ENCODE measurements around the gene LRRC18.

DNA sequence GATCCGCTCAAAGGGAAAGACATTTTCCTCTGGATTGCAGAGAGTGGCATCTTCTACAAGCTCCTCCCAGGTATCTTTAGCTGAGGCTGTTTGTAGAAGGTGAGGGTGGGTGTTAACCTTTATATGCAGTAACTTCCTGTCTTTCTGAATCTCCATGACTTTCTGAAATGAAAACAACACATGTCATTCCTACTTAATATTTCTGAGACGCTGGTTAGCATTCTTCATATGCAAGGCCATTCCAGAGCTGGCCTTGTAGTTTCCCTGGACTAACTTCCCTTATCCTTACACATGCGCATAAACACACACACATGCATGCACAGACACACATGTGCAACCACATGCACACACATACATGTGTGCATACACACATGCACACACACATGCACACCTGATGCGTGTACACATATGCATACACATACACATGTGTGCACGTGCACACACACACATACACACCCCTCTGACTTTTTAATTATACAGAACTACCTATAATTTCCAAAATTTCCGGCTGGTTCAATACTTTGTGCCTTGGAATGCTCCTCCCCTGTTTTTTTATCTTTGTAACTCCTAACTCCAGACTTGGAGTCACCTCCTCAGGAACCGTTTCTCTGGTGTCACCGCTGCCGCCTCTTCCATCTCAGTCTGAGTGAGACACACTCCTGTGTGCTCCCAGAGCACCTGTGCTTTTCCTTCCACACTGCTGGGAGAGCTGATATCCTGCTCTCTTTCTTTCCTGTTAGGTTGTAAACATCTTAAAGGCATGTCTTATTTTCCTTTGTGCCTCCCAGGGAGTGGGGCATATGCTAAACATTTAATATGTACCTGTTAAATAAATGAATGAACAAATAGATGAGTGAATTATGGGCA, 55.2 kb downstream of the LRRC18 start:
- TF ChIP-seq, protein P1, sequence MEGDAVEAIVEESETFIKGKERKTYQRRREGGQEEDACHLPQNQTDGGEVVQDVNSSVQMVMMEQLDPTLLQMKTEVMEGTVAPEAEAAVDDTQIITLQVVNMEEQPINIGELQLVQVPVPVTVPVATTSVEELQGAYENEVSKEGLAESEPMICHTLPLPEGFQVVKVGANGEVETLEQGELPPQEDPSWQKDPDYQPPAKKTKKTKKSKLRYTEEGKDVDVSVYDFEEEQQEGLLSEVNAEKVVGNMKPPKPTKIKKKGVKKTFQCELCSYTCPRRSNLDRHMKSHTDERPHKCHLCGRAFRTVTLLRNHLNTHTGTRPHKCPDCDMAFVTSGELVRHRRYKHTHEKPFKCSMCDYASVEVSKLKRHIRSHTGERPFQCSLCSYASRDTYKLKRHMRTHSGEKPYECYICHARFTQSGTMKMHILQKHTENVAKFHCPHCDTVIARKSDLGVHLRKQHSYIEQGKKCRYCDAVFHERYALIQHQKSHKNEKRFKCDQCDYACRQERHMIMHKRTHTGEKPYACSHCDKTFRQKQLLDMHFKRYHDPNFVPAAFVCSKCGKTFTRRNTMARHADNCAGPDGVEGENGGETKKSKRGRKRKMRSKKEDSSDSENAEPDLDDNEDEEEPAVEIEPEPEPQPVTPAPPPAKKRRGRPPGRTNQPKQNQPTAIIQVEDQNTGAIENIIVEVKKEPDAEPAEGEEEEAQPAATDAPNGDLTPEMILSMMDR (IDR thresholded peaks at IDR 0.05) = no peak
- TF ChIP-seq POLR2A (IDR thresholded peaks at IDR 0.05) = no peak
